Measurements from ENCODE around the gene SPSB2. TPM values are rescaled to one million over a fixed set of nuclear protein-coding genes. Genes with fewer than 3 reads are reported as not detected.

SPSB2 gene
- total RNA-seq, 2 donors from 2014 or later: 2.2 to 2.4 TPM

DNA sequence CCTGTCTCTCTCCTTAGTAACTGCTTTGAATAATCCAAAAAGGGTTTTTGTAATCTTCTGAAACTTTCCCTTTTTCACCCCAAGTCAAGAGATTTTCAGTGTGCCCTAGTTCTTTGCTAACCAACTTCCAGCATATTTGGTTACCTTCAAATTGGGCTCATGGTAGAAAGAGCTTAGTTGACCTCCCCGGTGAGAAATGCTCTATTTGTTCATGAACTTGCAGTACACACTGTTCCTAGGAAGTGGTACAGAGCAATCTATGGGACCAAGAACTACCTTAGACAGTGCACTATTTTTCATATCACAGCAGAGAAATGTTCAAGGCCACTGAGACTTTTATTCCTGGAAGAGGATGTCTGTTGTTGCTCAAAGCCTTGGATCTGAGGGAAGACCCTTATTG, 19.5 kb downstream of the SPSB2 start:
- Mint-ChIP-seq H3K4me3 (peak overlapping the region; percentile 86), H3K4me1 (peaks cover 20% of the 10 kb centered on the region), H3K27ac (peak overlapping the region; percentile 91), H3K36me3 (ENCODE audit: low read depth) (peaks cover 67% of the 10 kb centered on the region), H3K9me3 (no peaks in the 10 kb centered on the region), H3K27me3 (no peaks in the 10 kb centered on the region)
- ATAC-seq (replicated peaks): no peak

DNA sequence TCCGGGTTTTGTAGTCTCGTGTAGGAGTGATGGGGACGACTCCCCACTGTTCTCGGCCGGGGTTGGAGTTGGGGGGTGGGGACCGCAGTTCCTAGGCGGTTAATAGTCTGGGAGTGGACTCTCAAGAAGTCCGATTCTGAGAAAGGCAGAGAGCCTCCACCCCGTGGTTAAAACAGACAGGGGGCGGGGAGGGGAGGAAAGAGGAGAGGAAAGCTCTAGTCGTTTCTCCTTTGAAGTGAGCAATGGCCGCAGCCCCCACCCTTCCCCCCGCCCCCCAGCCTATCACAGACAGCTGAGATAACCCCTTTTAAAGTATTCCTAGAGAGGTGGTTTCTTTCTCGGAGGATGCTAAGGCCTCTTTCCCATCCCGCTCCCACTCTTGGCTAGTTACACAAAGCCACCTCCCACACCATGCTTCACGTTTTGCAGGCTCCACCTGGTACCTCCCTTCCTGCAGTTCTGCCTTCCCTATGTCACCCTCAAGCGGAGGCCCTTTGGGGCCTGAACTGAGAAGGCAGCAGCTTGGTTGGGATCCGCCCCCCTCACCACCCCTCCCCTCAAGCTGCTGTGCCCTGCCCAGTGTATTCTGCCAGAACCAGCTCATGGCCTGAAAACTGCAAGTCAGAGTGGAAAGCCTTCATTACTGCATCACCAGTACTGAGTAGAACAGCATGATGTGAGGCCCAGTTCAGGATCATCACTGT, 20.3 kb downstream of the SPSB2 start:
- peaks cover 59% of the 10 kb centered on the region for H3K36me3 Mint-ChIP-seq (ENCODE audit: low read depth)
- no peaks in the 10 kb centered on the region for H3K27me3 Mint-ChIP-seq
- peak overlapping the region; percentile 91 for H3K27ac Mint-ChIP-seq
- ATAC-seq (replicated peaks): peak; percentile 10
- H3K9me3 Mint-ChIP-seq: no peaks in the 10 kb centered on the region
- peaks cover 20% of the 10 kb centered on the region for H3K4me1 Mint-ChIP-seq
- H3K4me3 Mint-ChIP-seq: peak overlapping the region; percentile 86

DNA sequence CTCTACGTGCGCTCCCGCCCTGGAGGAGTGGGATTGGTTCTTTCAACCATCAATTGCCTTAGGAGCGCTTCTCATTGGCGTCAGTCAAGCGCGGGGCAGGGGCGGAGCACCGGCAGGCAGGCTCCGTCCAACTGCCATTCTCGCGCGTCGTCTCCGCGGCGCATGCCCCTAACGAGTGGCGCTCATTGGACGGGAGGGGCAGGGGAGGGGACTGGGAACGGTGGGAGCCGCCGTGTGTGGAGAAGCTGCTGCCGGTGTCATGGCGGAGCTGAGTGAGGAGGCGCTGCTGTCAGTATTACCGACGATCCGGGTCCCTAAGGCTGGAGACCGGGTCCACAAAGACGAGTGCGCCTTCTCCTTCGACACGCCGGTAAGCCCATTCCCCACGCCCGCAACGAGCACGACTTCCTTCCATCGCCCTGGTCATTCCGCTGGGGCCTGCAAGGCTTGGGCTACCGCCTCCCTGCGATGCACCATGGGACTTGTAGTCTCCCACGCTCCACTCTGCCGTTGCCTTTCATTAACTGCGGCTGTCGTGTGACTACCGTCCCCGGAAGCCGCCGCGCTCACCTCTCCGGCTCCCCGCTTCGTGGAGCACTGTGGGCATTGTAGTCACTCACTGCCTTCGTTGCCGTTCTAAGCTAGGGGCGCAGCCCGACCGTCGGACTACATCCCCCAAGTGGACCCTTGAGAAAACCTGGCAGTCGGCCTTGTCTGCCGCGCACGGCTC, 21.0 kb downstream of the SPSB2 start, which contains the start of gene USP5:
USP5 (plus strand) TSS at position 230 of the 730 bp plus-strand sequence; CDS start at position 260, 30 bp downstream.
- peak; percentile 80 for ATAC-seq (replicated peaks)
- Mint-ChIP-seq H3K4me3 (peak within 1 kb of the TSS; percentile 86), H3K4me1 (peaks cover 20% of the 10 kb centered on the region), H3K9me3 (no peaks in the 10 kb centered on the region), H3K27ac (peak within 1 kb of the TSS; percentile 91), H3K27me3 (no peaks in the 10 kb centered on the region), H3K36me3 (ENCODE audit: low read depth) (peaks cover 59% of the 10 kb centered on the region)

DNA sequence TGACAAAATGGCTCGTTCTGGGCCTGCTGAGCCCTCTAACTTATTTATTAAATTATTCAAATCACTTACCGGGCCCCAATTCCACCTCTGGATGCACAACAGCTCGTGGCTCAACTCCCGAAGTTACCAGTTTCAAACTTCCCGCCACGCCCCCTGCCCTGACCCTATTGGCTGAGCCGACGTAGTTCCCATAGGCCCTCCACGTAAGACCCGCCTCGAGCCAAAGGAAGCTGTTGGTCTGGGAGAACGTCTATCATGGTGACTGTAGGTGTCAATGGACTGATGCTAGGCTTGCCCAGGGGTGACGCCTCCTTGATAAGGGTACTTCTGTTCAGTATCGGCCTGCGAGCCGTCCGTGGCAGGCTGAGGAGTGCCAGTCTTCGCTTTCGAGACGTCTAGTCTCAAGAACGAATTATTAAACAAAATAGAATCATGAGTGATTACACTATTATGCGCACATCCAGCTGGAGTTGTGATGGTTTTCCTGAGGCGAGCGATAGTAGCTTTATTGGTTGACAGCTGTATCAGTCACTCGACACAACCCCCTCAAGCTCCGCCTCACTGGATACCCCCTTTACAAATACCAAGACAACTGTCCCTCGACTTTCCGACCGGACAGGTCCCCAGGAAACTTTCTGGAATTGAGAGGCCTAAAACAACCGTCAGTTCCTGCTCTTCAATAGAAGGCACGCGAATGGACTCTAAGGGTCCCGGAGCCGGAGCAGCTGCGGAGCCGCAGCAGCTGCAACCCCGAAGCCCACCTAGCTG, 21.8 kb downstream of the SPSB2 start, which contains the start of gene CDCA3:
CDCA3 (minus strand) TSS at position 134 of the 768 bp plus-strand sequence. CDS start 334 bp downstream, outside the sequence.
- H3K9me3 Mint-ChIP-seq: no peaks in the 10 kb centered on the region

DNA sequence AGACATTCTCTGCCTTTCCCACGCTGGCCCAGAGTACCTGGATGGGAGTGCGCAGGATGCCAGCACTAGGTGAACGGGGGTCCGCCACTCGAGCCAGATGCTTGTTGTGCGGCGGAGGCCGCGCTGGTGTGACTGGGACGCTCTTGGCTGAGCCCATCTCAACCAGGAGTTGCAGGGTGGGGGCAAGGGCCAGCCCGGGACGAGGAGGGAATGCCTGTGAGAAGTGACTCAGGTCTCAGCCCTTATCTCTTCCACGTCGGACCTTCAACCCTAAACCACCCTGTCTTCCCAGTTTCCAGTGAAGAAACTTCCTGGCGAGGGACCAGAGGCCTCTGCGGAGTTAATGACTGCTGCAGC, 22.3 kb downstream of the SPSB2 start:
- no peaks in the 10 kb centered on the region for H3K9me3 Mint-ChIP-seq
- peak overlapping the region; percentile 86 for H3K4me3 Mint-ChIP-seq
- H3K27me3 Mint-ChIP-seq: no peaks in the 10 kb centered on the region
- H3K4me1 Mint-ChIP-seq: peaks cover 20% of the 10 kb centered on the region
- H3K27ac Mint-ChIP-seq: peak overlapping the region; percentile 91
- H3K36me3 Mint-ChIP-seq (ENCODE audit: low read depth): peaks cover 46% of the 10 kb centered on the region
- ATAC-seq (replicated peaks): no peak

More for the DNA sequence above, 21.8 kb downstream of the SPSB2 start, which contains the start of gene CDCA3:
- peak; percentile 67 for ATAC-seq (replicated peaks)
- no peaks in the 10 kb centered on the region for H3K27me3 Mint-ChIP-seq
- H3K36me3 Mint-ChIP-seq (ENCODE audit: low read depth): peaks cover 52% of the 10 kb centered on the region
- H3K27ac Mint-ChIP-seq: peak within 1 kb of the TSS; percentile 91
- H3K4me1 Mint-ChIP-seq: peaks cover 20% of the 10 kb centered on the region
- peak within 1 kb of the TSS; percentile 86 for H3K4me3 Mint-ChIP-seq

DNA sequence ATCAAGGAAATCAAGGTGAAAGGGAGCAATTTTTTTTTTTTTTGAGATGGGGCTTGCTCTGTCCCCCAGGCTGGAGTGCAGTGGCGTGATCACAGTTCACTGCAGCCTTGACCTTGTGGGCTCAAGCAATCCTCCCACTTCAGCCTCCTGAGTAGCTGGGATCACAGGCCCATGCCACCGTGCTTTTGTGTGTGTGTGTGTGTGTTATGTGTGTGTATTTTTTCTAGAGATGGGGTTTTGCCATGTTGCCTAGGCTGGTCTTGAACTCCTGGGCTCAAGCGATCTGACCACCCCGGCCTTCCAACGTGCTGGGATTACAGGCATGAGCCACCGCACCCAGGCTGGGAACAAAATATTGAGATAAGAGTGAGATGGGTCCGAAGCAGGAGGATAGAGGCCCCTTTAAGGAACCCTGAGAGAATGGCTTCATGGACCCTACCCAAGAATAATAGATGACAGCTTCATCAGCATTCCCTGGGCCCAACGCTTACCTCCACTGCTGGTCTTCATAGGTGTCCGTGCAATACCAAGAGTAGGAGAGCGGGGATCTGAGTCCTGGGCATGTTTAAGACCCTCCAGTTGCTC, 23.0 kb downstream of the SPSB2 start:
- no peaks in the 10 kb centered on the region for H3K27me3 Mint-ChIP-seq
- H3K36me3 Mint-ChIP-seq (ENCODE audit: low read depth): peaks cover 39% of the 10 kb centered on the region
- peak overlapping the region; percentile 91 for H3K27ac Mint-ChIP-seq
- peak overlapping the region; percentile 86 for H3K4me3 Mint-ChIP-seq
- H3K4me1 Mint-ChIP-seq: peaks cover 20% of the 10 kb centered on the region
- H3K9me3 Mint-ChIP-seq: no peaks in the 10 kb centered on the region
- no peak for ATAC-seq (replicated peaks)

DNA sequence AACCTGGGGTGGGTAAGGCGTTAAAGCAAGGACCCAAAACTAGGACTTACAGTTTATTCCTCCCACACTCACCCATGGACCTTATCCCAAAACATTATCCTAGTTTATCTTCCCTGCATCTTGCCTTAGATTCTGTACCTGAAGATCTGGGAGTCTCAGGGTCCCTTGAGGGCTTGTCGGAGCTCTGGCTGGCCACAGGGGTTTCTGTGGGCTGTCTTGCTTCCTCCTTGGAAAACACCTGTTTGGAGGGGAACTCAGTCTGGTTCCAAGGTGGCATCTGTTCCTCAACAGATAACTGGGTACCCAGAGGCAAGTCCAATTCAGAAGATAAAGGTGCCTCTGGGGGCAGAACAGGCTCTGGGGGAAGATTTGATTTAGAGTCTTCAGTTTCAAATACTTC, 23.7 kb downstream of the SPSB2 start:
- peak overlapping the region; percentile 55 for H3K27ac Mint-ChIP-seq
- peaks cover 20% of the 10 kb centered on the region for H3K4me1 Mint-ChIP-seq
- ATAC-seq (replicated peaks): no peak
- no peaks in the 10 kb centered on the region for H3K27me3 Mint-ChIP-seq
- peak overlapping the region; percentile 86 for H3K4me3 Mint-ChIP-seq
- peaks cover 33% of the 10 kb centered on the region for H3K36me3 Mint-ChIP-seq (ENCODE audit: low read depth)
- no peaks in the 10 kb centered on the region for H3K9me3 Mint-ChIP-seq

DNA sequence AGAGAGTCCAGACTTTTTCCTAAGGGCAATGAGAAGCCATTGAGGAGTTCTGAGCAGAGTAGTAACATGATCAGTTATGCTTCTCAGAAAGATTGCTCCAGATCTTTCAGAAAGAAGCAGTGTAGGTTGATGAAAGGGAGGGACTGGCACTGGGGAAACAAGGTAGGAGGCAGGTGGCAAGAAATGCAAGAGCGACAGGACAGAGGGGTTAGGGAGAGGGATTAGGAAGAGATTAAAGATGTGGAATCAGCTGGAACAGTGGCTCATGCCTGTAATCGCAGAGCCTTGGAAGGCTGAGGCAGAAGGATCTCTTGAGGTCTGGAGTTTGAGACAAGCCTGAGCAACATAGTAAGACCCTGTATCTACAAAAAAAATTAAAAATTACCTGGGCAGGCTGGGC, 25.4 kb downstream of the SPSB2 start:
- H3K4me3 Mint-ChIP-seq: no peak overlapping the region
- no peaks in the 10 kb centered on the region for H3K27me3 Mint-ChIP-seq
- ATAC-seq (replicated peaks): no peak
- H3K27ac Mint-ChIP-seq: peak overlapping the region; percentile 20
- peaks cover 24% of the 10 kb centered on the region for H3K36me3 Mint-ChIP-seq (ENCODE audit: low read depth)
- no peaks in the 10 kb centered on the region for H3K9me3 Mint-ChIP-seq
- H3K4me1 Mint-ChIP-seq: peaks cover 11% of the 10 kb centered on the region

DNA sequence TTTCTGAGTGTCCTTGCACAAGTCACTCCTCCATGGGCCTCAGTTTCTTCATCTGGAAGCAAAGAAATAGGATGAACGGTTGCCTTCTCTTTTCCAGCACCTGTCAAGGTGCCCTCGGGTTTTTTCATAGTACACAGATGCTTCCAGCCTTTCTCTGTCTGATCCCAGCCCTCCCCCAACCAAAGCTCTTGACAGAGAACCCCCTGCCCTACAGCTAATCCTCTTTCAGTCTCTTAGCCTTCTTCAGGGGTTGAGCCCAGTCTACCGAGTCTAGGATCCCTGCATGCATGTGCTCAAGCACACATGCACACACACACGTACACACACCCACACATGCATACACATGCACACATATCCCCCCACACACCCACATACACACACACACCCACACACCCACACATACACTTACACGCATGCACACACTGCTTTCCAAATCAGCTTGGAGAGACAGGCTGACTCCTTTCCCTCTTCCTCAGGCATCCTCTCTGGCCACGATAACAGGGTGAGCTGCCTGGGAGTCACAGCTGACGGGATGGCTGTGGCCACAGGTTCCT, 26.7 kb downstream of the SPSB2 start:
- no peak overlapping the region for H3K27ac Mint-ChIP-seq

DNA sequence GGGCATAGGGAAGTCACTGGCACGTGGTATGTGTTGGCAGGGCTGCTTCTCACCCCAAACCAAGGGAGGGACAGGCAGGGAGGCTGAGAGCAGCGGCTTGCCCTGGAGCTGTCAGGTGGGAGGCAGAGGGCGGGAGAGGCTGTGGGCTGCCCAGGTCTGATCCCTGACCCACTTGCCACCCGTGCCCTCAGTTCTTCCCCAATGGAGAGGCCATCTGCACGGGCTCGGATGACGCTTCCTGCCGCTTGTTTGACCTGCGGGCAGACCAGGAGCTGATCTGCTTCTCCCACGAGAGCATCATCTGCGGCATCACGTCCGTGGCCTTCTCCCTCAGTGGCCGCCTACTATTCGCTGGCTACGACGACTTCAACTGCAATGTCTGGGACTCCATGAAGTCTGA, 27.7 kb downstream of the SPSB2 start:
- Mint-ChIP-seq H3K27ac (no peak overlapping the region), H3K4me3 (no peak overlapping the region), H3K27me3 (no peaks in the 10 kb centered on the region), H3K36me3 (ENCODE audit: low read depth) (peaks cover 18% of the 10 kb centered on the region), H3K9me3 (no peaks in the 10 kb centered on the region), H3K4me1 (peaks cover 9% of the 10 kb centered on the region)
- ATAC-seq (replicated peaks): no peak

More for the DNA sequence above, 26.7 kb downstream of the SPSB2 start:
- peaks cover 11% of the 10 kb centered on the region for H3K4me1 Mint-ChIP-seq
- H3K9me3 Mint-ChIP-seq: no peaks in the 10 kb centered on the region
- H3K36me3 Mint-ChIP-seq (ENCODE audit: low read depth): peaks cover 18% of the 10 kb centered on the region
- no peak for ATAC-seq (replicated peaks)
- H3K27me3 Mint-ChIP-seq: no peaks in the 10 kb centered on the region
- H3K4me3 Mint-ChIP-seq: no peak overlapping the region

DNA sequence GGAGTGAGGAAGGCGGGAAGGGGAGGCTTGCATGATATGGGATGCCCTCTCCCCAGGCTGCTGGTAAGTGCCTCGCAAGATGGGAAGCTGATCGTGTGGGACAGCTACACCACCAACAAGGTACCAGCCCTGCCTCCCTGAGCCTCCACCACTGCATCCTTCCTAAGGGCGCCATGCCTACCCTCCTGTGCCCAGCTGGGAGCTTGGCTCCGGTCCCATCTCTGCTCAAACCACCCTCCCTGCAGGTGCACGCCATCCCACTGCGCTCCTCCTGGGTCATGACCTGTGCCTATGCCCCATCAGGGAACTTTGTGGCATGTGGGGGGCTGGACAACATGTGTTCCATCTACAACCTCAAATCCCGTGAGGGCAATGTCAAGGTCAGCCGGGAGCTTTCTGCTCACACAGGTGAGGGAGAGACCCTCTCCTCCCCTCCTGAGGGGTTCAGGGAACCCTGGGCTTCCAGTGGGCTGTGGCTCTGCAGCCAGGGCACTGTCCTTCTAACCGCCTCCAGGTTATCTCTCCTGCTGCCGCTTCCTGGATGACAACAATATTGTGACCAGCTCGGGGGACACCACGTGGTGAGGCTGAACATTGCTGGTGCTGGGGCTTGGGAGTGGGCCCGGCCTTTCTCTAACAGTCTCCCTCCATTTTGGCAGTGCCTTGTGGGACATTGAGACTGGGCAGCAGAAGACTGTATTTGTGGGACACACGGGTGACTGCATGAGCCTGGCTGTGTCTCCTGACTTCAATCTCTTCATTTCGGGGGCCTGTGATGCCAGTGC, 29.8 kb downstream of the SPSB2 start:
- H3K36me3 Mint-ChIP-seq (ENCODE audit: low read depth): peaks cover 8% of the 10 kb centered on the region
- no peaks in the 10 kb centered on the region for H3K27me3 Mint-ChIP-seq
- ATAC-seq (replicated peaks): no peak
- H3K4me1 Mint-ChIP-seq: no peaks in the 10 kb centered on the region
- no peak overlapping the region for H3K27ac Mint-ChIP-seq
- no peak overlapping the region for H3K4me3 Mint-ChIP-seq
- H3K9me3 Mint-ChIP-seq: no peaks in the 10 kb centered on the region

DNA sequence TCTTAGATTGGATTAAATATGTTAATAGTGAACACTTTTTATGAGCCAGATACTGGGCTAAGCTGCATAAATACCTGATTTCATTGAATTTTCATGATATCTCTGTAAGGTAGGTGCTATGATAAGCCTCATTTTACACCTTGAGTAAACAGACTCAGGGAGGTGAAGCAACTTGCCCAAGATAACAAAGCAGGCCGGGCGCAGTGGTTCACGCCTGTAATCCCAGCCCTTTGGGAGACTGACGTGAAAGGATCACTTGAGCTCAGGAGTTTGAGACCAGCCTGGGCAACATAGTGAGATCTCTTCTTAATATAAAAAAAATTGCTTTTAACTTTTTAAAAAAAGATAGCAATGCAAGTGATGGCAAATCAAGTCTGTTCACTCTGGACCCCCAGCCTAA, 31.0 kb downstream of the SPSB2 start:
- Mint-ChIP-seq H3K27ac (no peak overlapping the region), H3K4me3 (no peak overlapping the region), H3K9me3 (no peaks in the 10 kb centered on the region), H3K36me3 (ENCODE audit: low read depth) (no peaks in the 10 kb centered on the region), H3K27me3 (no peaks in the 10 kb centered on the region), H3K4me1 (no peaks in the 10 kb centered on the region)
- ATAC-seq (replicated peaks): no peak

DNA sequence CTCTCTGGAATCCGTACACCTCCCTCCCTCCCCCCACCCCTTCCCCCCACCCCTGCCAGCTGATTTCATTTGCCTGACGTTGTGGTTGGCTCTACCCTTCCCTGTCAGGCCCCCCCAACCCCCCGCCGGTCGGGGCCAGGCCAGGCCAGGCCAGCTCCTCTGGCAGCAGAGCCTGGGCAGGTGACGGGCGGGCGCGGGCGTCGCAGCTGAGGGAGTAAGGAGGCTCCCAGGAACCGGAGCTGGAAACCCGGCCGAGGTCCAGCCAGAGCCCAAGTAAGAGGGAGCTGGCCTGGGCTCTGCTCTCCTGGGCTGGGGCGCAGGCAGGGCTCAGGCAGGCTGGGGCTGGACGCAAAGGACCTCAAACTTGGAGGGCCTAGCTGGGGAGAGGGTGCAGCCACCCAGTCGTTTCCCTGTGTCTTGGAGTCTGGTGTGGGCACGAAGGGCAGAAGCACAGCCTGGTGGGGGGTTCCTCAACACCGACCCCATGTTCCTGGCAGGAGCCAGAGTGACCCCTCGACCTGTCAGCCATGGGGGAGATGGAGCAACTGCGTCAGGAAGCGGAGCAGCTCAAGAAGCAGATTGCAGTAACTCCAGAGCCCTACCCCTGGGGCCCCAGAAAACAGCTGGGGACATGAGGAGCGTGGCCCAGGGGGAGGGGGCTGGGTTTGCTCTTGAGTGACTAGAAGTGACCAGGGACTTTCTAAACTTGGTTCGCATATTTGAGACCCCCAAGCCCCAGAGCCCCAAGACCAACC, 32.2 kb downstream of the SPSB2 start, which contains the start of gene GNB3:
GNB3 (plus strand) TSS at position 165 of the 755 bp plus-strand sequence; CDS start at position 528, 363 bp downstream.
- Mint-ChIP-seq H3K9me3 (no peaks in the 10 kb centered on the region), H3K27ac (no peak within 1 kb of the TSS), H3K36me3 (ENCODE audit: low read depth) (no peaks in the 10 kb centered on the region), H3K4me3 (no peak within 1 kb of the TSS), H3K27me3 (no peaks in the 10 kb centered on the region), H3K4me1 (no peaks in the 10 kb centered on the region)
- ATAC-seq (replicated peaks): no peak
